CD14-positive monocyte (primary cell): ENCODE results near the gene FHOD3. TPM values are rescaled to one million over a fixed set of nuclear protein-coding genes. Genes with fewer than 3 reads are reported as not detected.

ENCODE experiments used
- DNase-seq, 3 donors: peaks; one replicate each; pipeline ENCODE4 v3.0.0-alpha.2; 2011 to 2022
- H2AFZ ChIP-seq: 2 replicates; pipeline ENCODE4 v1.6.0; 2012; ENCODE audit warnings: mild to moderate bottlenecking, low read depth, low read length, inconsistent platforms; ENCODE audit not compliant: insufficient read depth, poor library complexity, severe bottlenecking
- H3K27ac ChIP-seq, 2 donors: 1 replicate in 1 of 2; 2 replicates in 1 of 2; pipeline ENCODE4 v1.5.1; 2012 to 2013; ENCODE audit warnings: low read length in 2 of 2, control low read depth in 1 of 2, inconsistent platforms in 1 of 2, low read depth in 1 of 2, mild to moderate bottlenecking in 1 of 2
- H3K27me3 ChIP-seq, 2 donors: one replicate each; pipeline versions ENCODE4 v1.6.0 to v1.6.1; 2011 to 2013; ENCODE audit warnings: low read length in 2 of 2; ENCODE audit not compliant: control insufficient read depth in 2 of 2, insufficient read depth in 2 of 2
- H3K36me3 ChIP-seq, 2 donors: replicated peaks in 1 of 2; 1 replicate in 1 of 2; 2 replicates in 1 of 2; pipeline versions ENCODE4 v1.5.1 to v1.6.1; 2012 to 2013; ENCODE audit warnings: low read length in 2 of 2, control low read depth in 1 of 2, inconsistent platforms in 1 of 2, mild to moderate bottlenecking in 1 of 2; ENCODE audit not compliant: insufficient read depth in 2 of 2, control insufficient read depth in 1 of 2
- H3K4me1 ChIP-seq, 2 donors: 1 replicate in 1 of 2; 2 replicates in 1 of 2; pipeline versions ENCODE4 v1.5.1 to v1.6.1; 2012 to 2013; ENCODE audit warnings: low read length in 2 of 2, control low read depth in 1 of 2, inconsistent platforms in 1 of 2, mild to moderate bottlenecking in 1 of 2, moderate library complexity in 1 of 2; ENCODE audit not compliant: insufficient read depth in 2 of 2, control insufficient read depth in 1 of 2
- H3K4me2 ChIP-seq: replicated peaks from 2 replicates; pipeline ENCODE3; 2012; ENCODE audit warnings: low read length, moderate library complexity, mild to moderate bottlenecking; ENCODE audit not compliant: poor library complexity, severe bottlenecking; ENCODE audit errors: extremely low read depth
- H3K4me3 ChIP-seq, 3 experiments: fragments of 200-600 bp in 1 of 3; sonication (generic) in 1 of 3; replicated peaks in 1 of 3; 1 replicate in 2 of 3; 2 replicates in 1 of 3; pipeline ENCODE4 v1.5.1; 2011 to 2013; ENCODE audit warnings: low read length in 3 of 3, mild to moderate bottlenecking in 3 of 3, control low read depth in 2 of 3, low read depth in 2 of 3, inconsistent platforms in 1 of 3, moderate library complexity in 1 of 3
- H3K79me2 ChIP-seq: 2 replicates; pipeline ENCODE4 v1.6.0; 2012; ENCODE audit warnings: mild to moderate bottlenecking, control low read depth, inconsistent platforms, low read length, moderate library complexity; ENCODE audit not compliant: insufficient read depth
- H3K9ac ChIP-seq: 2 replicates; pipeline ENCODE4 v1.6.0; 2017; ENCODE audit warnings: low read length, mild to moderate bottlenecking; ENCODE audit not compliant: insufficient read depth, poor library complexity, severe bottlenecking
- H3K9me3 ChIP-seq, 2 donors: replicated peaks in 1 of 2; 1 replicate in 1 of 2; 2 replicates in 1 of 2; pipeline versions ENCODE4 v1.5.1 to v1.6.1; 2012 to 2013; ENCODE audit warnings: low read length in 2 of 2, control low read depth in 1 of 2; ENCODE audit not compliant: control insufficient read depth in 1 of 2, insufficient read depth in 1 of 2
- H4K20me1 ChIP-seq: 2 replicates; pipeline ENCODE4 v1.6.0; 2012; ENCODE audit warnings: mild to moderate bottlenecking, low read length, control low read depth, moderate library complexity; ENCODE audit not compliant: insufficient read depth
- H3K27ac Mint-ChIP-seq, 7 donors: one replicate each; pipeline ENCODE4 v1.8.0; 2020; ENCODE audit warnings: mild to moderate bottlenecking in 7 of 7, mixed read lengths in 7 of 7, moderate library complexity in 6 of 7, inconsistent platforms in 2 of 7
- H3K27me3 Mint-ChIP-seq, 3 donors: one replicate each; pipeline ENCODE4 v1.8.0; 2021 to 2022; ENCODE audit warnings: low read depth in 3 of 3, mild to moderate bottlenecking in 3 of 3, mixed read lengths in 3 of 3, moderate library complexity in 3 of 3, inconsistent platforms in 1 of 3
- H3K36me3 Mint-ChIP-seq, 2 donors: one replicate each; pipeline ENCODE4 v1.8.0; 2020; ENCODE audit warnings: mixed read lengths in 2 of 2, inconsistent platforms in 1 of 2, mild to moderate bottlenecking in 1 of 2
- H3K4me1 Mint-ChIP-seq: one replicate; pipeline ENCODE4 v1.8.0; 2020; ENCODE audit warnings: mild to moderate bottlenecking, mixed read lengths
- H3K4me3 Mint-ChIP-seq, 2 donors: one replicate each; pipeline ENCODE4 v1.8.0; 2020; ENCODE audit warnings: mild to moderate bottlenecking in 2 of 2, mixed read lengths in 2 of 2, moderate library complexity in 1 of 2
- H3K9me3 Mint-ChIP-seq, 7 donors: one replicate each; pipeline ENCODE4 v1.8.0; 2020 to 2022; ENCODE audit warnings: mixed read lengths in 7 of 7, mild to moderate bottlenecking in 6 of 7, moderate library complexity in 6 of 7, inconsistent platforms in 2 of 7
- WGBS: methylation state at CpG from one replicate; pipeline ENCODE4 v1.1.5; 2013; ENCODE audit warnings: missing lambda C conversion rate; ENCODE audit not compliant: insufficient coverage; 5-methylcytosine and 5-hydroxymethylcytosine counted together
- intact Hi-C, 2 donors: fragments of 100-400 bp; cut with micrococcal nuclease; formaldehyde crosslinking; loops; one replicate each; pipeline versions ENCODE4 v1.15.0 to v1.15.1; 2023
- polyA plus RNA-seq, 3 donors: library from polyadenylated mRNA; depleted of rRNA in 1 of 3; unstranded in 2 of 3; stranded (reverse) in 1 of 3; fragments of 300-500 nt in 2 of 3; fragments of >200 nt in 1 of 3; fragmentation: Illumina TruSeq in 2 of 3; gene quantifications; 1 replicate in 2 of 3; 2 replicates in 1 of 3; pipeline ENCODE4 v1.2.3, GENCODE V29; 2012 to 2021
- TF ChIP-seq, protein P1 (sequence below): fragments of 200-600 bp; IDR thresholded peaks from one replicate; pipeline ENCODE4 v1.8.0; 2022; ENCODE audit warnings: antibody characterized with exemption, mild to moderate bottlenecking

FHOD3 gene
- polyA plus RNA-seq, 3 donors = not detected

DNA sequence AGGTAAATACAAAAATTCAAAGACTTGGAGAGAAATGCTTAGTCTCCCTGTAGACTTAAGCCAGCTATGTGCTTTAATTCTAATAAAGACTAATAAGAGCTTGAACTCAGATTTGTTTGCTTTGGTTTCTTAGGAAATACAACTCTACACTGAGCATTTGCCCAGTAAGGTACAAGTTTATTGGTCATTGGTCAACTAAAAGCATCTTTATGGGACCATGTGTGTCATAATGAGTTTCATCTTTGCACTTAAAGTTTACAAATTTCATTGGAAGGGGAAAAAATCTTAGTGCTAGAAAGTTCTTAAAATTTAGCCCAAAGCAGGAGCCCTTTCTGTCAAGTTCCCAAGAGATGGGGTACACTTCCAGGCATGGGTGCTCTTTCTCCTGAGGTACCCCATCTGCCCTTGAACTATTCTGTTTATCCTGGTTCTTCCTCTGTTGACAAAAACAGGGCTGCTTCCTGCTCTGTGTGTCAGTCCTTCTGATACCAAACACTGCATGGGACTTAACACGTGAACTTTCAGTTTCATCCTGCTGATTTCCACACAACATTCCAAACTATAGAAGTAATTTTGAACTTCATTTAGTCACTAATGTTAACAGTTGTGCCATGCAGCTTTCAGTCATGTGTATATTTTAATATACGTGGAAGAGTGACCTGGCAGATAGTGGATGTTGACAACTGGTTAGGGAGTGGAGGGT, 331.1 kb downstream of the FHOD3 start:
- H3K27me3 Mint-ChIP-seq = peaks cover 0 to 2% (median 0%) of the 10 kb centered on the region in 3 donors

GRCh38 chr18:36629138-36629530, 331.6 kb downstream of the FHOD3 start:
- DNase-seq = no peak
- Histone ChIP-seq H2AFZ (no peak overlapping the region), H3K4me2 (no peak overlapping the region), H3K27ac (no peak overlapping the region), H3K9me3 (peaks cover 0 to 15% of the 10 kb centered on the region in 2 donors), H4K20me1 (no peaks in the 10 kb centered on the region), H3K79me2 (no peaks in the 10 kb centered on the region), H3K4me1 (no peaks in the 10 kb centered on the region), H3K4me3 (no peak overlapping the region), H3K36me3 (no peaks in the 10 kb centered on the region), H3K9ac (no peak overlapping the region), H3K27me3 (no peaks in the 10 kb centered on the region)
- intact Hi-C loops = no loop called here
- WGBS = 87% methylated on average over 3 of the region's 4 CpGs
- peaks cover 0 to 32% (median 10%) of the 10 kb centered on the region in 7 donors for H3K9me3 Mint-ChIP-seq
- no peaks in the 10 kb centered on the region for H3K4me1 Mint-ChIP-seq
- TF ChIP-seq, protein P1, sequence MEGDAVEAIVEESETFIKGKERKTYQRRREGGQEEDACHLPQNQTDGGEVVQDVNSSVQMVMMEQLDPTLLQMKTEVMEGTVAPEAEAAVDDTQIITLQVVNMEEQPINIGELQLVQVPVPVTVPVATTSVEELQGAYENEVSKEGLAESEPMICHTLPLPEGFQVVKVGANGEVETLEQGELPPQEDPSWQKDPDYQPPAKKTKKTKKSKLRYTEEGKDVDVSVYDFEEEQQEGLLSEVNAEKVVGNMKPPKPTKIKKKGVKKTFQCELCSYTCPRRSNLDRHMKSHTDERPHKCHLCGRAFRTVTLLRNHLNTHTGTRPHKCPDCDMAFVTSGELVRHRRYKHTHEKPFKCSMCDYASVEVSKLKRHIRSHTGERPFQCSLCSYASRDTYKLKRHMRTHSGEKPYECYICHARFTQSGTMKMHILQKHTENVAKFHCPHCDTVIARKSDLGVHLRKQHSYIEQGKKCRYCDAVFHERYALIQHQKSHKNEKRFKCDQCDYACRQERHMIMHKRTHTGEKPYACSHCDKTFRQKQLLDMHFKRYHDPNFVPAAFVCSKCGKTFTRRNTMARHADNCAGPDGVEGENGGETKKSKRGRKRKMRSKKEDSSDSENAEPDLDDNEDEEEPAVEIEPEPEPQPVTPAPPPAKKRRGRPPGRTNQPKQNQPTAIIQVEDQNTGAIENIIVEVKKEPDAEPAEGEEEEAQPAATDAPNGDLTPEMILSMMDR = no peak
- no peak overlapping the region for H3K27ac Mint-ChIP-seq
- H3K27me3 Mint-ChIP-seq = peaks cover 0 to 2% (median 0%) of the 10 kb centered on the region in 3 donors
- no peaks in the 10 kb centered on the region for H3K36me3 Mint-ChIP-seq
- H3K4me3 Mint-ChIP-seq = no peak overlapping the region

More for the DNA sequence above, 331.1 kb downstream of the FHOD3 start:
- no peaks in the 10 kb centered on the region for H3K36me3 Mint-ChIP-seq
- H3K9me3 Mint-ChIP-seq = peaks cover 0 to 32% (median 10%) of the 10 kb centered on the region in 7 donors
- intact Hi-C loops = no loop called here
- TF ChIP-seq, protein P1 = no peak
- H3K36me3 ChIP-seq = no peaks in the 10 kb centered on the region
- H3K27ac Mint-ChIP-seq = no peak overlapping the region
- H3K79me2 ChIP-seq = no peaks in the 10 kb centered on the region
- no peaks in the 10 kb centered on the region for H3K27me3 ChIP-seq
- H3K27ac ChIP-seq = no peak overlapping the region
- H3K4me3 ChIP-seq = no peak overlapping the region
- H3K4me2 ChIP-seq = no peak overlapping the region
- no peaks in the 10 kb centered on the region for H4K20me1 ChIP-seq
- H3K4me1 Mint-ChIP-seq = no peaks in the 10 kb centered on the region
- no peak overlapping the region for H3K9ac ChIP-seq
- DNase-seq = no peak
- H2AFZ ChIP-seq = no peak overlapping the region
- H3K9me3 ChIP-seq = peaks cover 0 to 15% of the 10 kb centered on the region in 2 donors
- H3K4me3 Mint-ChIP-seq = no peak overlapping the region
- 0% methylated on average over 1 of the region's 2 CpGs for WGBS
- H3K4me1 ChIP-seq = no peaks in the 10 kb centered on the region
